Skeletal muscle tissue (tissue), 4 donors: ENCODE data around the gene CLCN4. TPM values are rescaled to one million over a fixed set of nuclear protein-coding genes. Genes with fewer than 3 reads are reported as not detected.

Source experiments
- H3K27ac ChIP-seq: one replicate; pipeline ENCODE4 v1.7.0; 2013; ENCODE audit warnings: mild to moderate bottlenecking, low read depth, low read length, inconsistent platforms
- H3K27me3 ChIP-seq, 3 donors: one replicate each; pipeline ENCODE4 v1.7.0; 2013; ENCODE audit warnings: low read length in 3 of 3; ENCODE audit not compliant: control insufficient read depth in 3 of 3, insufficient read depth in 3 of 3
- H3K36me3 ChIP-seq, 3 donors: one replicate each; pipeline ENCODE4 v1.7.0; 2013; ENCODE audit warnings: low read length in 3 of 3; ENCODE audit not compliant: control insufficient read depth in 3 of 3, insufficient read depth in 3 of 3
- H3K4me1 ChIP-seq, 3 donors: one replicate each; pipeline ENCODE4 v1.7.0; 2013; ENCODE audit warnings: low read length in 3 of 3, mild to moderate bottlenecking in 3 of 3; ENCODE audit not compliant: control insufficient read depth in 3 of 3, insufficient read depth in 3 of 3
- H3K4me3 ChIP-seq, 3 donors: one replicate each; pipeline ENCODE4 v1.7.0; 2013; ENCODE audit warnings: low read length in 3 of 3
- H3K9ac ChIP-seq, 3 donors: one replicate each; pipeline ENCODE4 v1.7.0; 2013; ENCODE audit warnings: low read length in 3 of 3, mild to moderate bottlenecking in 3 of 3, moderate library complexity in 2 of 3, low read depth in 1 of 3
- H3K9me3 ChIP-seq, 3 donors: one replicate each; pipeline ENCODE4 v1.7.0; 2013; ENCODE audit warnings: low read length in 3 of 3; ENCODE audit not compliant: control insufficient read depth in 3 of 3
- total RNA-seq: library from RNA; depleted of rRNA; stranded (reverse); fragments of >200 nt; gene quantifications from one replicate; pipeline ENCODE4 v1.2.3, GENCODE V29; 2014
- donor health status: Osteomylitis.

The CLCN4 gene
- total RNA-seq, 1 donor from 2014 or later, result 15.7 TPM

DNA sequence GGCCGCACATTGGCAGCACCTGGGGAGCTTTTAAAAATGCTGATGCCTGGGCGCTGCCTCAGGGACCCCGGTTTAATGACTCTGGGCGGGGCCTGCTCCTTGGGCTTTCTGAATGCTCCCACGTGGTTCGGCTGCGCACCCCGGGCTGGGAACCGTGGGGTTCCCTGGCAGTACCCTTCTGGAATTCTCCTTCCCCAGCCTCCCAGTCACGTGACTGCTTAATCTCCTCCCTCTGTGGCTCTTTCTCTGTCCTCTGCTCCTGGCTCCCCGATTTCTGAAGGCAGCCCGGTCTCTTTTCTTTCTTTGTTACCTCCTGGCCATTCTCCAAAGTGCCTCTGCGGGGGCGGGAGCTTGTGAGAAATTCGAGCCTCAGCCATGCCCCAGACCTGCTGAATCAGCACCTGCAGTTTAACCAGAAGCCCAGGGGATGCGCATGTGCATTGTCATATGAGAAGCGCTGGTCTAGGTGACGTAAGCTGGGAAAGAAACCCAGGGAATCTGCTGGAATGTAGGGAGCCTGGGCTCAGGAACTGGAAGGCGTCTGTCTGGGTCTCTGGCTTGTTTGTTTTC lies 16.6 kb downstream of the CLCN4 start:
- peaks cover 0 to 8% (median 0%) of the 10 kb centered on the region in 3 donors for H3K27me3 ChIP-seq
- H3K4me3 ChIP-seq, result peak overlapping the region; percentile 35 to 54 (median 51)
- H3K9ac ChIP-seq, result peak overlapping the region in 2 of 3 donors; percentile 45
- H3K4me1 ChIP-seq, result peaks cover 29 to 55% (median 52%) of the 10 kb centered on the region in 3 donors
- peak overlapping the region; percentile 78 for H3K27ac ChIP-seq
- no peaks in the 10 kb centered on the region for H3K36me3 ChIP-seq
- H3K9me3 ChIP-seq, result no peaks in the 10 kb centered on the region

GRCh38 chrX:10174051-10174450 lies 17.3 kb downstream of the CLCN4 start:
- peaks cover 0 to 8% (median 0%) of the 10 kb centered on the region in 3 donors for H3K27me3 ChIP-seq
- H3K4me1 ChIP-seq, result peaks cover 29 to 57% (median 54%) of the 10 kb centered on the region in 3 donors
- no peak overlapping the region for H3K9ac ChIP-seq
- H3K9me3 ChIP-seq, result no peaks in the 10 kb centered on the region
- peak overlapping the region; percentile 78 for H3K27ac ChIP-seq
- H3K36me3 ChIP-seq, result no peaks in the 10 kb centered on the region
- H3K4me3 ChIP-seq, result peak overlapping the region; percentile 35 to 54 (median 51)

GRCh38 chrX:10174810-10175209 lies 18.0 kb downstream of the CLCN4 start:
- H3K9ac ChIP-seq, result peak overlapping the region in 1 of 3 donors; percentile 20
- peaks cover 0 to 8% (median 0%) of the 10 kb centered on the region in 3 donors for H3K27me3 ChIP-seq
- no peak overlapping the region for H3K4me3 ChIP-seq
- H3K4me1 ChIP-seq, result peaks cover 29 to 58% (median 52%) of the 10 kb centered on the region in 3 donors
- no peaks in the 10 kb centered on the region for H3K36me3 ChIP-seq
- no peaks in the 10 kb centered on the region for H3K9me3 ChIP-seq
- H3K27ac ChIP-seq, result peak overlapping the region; percentile 78

DNA sequence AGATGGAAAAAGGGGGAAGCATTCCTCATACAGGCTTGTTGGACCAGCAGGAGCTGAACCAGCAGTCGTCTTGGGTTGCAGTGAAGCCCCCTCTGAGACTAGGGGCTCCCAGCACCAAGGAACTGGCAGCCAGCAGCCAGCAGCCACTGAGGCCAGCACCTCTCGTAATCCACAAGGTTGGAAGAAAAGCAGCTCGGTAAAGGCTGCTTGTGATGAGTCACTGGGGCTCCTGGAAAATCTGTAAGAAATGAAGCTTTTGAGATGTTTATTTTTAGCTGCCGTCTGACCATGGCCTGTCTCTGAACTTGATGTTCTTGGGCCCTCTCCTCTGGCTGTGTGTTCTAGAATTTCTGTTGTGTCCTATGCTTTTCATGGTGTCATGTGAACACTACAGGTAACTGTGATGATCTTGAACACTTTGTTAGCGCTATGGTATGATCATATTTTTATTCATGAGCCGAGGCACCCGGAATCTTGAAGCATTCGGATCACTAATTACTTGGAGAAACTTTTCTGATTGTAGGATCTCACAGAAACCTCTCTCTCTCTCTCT lies 18.6 kb downstream of the CLCN4 start:
- Histone ChIP-seq H3K4me3 (no peak overlapping the region), H3K36me3 (no peaks in the 10 kb centered on the region), H3K9ac (peak overlapping the region in 1 of 3 donors; percentile 20), H3K4me1 (peaks cover 29 to 58% (median 52%) of the 10 kb centered on the region in 3 donors), H3K27me3 (peaks cover 0 to 8% (median 0%) of the 10 kb centered on the region in 3 donors), H3K27ac (peak overlapping the region; percentile 78), H3K9me3 (no peaks in the 10 kb centered on the region)

DNA sequence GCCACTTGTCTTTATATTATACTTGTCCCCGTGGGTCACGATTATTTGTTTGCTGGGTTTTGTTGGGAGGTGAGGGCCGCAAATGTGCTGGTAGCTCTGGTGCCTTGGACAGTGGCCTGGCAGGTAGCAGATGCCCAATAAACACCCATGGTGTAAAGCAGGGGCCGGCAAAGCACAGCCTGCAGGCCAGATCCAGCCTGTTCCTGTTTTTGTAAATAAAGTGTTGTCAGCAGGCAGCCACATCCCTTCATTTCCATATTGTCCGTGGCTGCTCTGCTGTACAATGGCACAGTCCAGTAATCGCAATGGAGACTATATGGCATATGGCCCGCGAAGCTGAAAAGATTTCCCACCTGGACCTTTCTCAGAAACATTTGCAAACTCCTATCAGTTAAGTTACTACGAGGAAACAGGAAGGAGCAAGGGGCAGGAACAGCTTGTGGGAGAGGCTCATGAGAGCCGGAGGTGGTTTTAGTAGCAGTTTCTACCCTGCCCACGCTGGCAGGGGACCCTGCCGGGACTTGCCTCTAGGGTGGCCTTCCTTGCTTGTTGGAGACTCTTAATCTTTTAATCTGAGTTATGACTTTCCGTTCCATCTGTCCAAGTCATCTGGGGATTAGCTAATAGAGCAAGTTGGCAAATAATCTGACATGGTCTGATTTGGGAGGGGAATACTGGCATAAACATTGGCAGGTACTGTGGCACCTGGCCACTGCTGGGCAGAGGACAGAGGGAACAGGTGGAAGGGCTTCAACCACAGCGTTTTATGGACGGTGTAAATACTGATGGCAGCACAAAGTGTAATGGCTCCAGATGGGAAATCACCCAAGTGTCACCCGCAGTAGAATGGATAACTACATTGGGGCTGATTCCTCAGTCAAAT lies 19.6 kb downstream of the CLCN4 start:
- no peak overlapping the region for H3K9ac ChIP-seq
- H3K27me3 ChIP-seq, result peaks cover 0 to 8% (median 0%) of the 10 kb centered on the region in 3 donors
- H3K27ac ChIP-seq, result peak overlapping the region; percentile 78
- no peak overlapping the region for H3K4me3 ChIP-seq
- H3K36me3 ChIP-seq, result no peaks in the 10 kb centered on the region
- peaks cover 29 to 56% (median 52%) of the 10 kb centered on the region in 3 donors for H3K4me1 ChIP-seq
- no peaks in the 10 kb centered on the region for H3K9me3 ChIP-seq

GRCh38 chrX:10177004-10177396 lies 20.2 kb downstream of the CLCN4 start:
- Histone ChIP-seq H3K9ac (no peak overlapping the region), H3K27me3 (peaks cover 0 to 8% (median 0%) of the 10 kb centered on the region in 3 donors)

DNA sequence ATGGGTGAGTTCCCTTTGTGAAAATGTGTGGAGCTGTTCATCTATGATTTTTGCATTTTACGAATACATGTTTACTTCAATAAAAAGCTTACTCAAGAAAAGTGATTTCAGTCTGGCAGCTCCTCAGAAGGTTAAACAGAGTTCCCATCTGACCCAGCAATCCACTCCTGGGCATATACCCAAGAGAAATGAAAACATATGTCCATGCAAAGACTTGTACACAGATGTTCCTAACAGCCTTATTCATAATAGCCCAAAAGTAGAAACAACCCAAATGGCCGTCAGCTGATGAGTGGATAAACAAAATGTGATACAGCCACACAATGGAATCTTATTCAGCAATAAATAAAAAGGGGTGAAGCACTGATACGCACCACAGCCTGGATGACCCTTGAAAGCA lies 20.8 kb downstream of the CLCN4 start:
- peaks cover 0 to 8% (median 0%) of the 10 kb centered on the region in 3 donors for H3K27me3 ChIP-seq
- H3K4me1 ChIP-seq, result peaks cover 29 to 48% (median 46%) of the 10 kb centered on the region in 3 donors

More at GRCh38 chrX:10177004-10177396, 20.2 kb downstream of the CLCN4 start:
- peaks cover 29 to 53% (median 47%) of the 10 kb centered on the region in 3 donors for H3K4me1 ChIP-seq
- H3K4me3 ChIP-seq, result no peak overlapping the region
- H3K27ac ChIP-seq, result peak overlapping the region; percentile 78
- no peaks in the 10 kb centered on the region for H3K9me3 ChIP-seq
- H3K36me3 ChIP-seq, result no peaks in the 10 kb centered on the region

GRCh38 chrX:10178866-10179463 lies 22.2 kb downstream of the CLCN4 start:
- H3K9ac ChIP-seq, result no peak overlapping the region
- H3K27me3 ChIP-seq, result peaks cover 0 to 6% (median 0%) of the 10 kb centered on the region in 3 donors
- H3K4me1 ChIP-seq, result peaks cover 27 to 45% (median 38%) of the 10 kb centered on the region in 3 donors
- H3K36me3 ChIP-seq, result no peaks in the 10 kb centered on the region
- H3K9me3 ChIP-seq, result no peaks in the 10 kb centered on the region
- no peak overlapping the region for H3K4me3 ChIP-seq
- H3K27ac ChIP-seq, result no peak overlapping the region

More for the DNA sequence above, 20.8 kb downstream of the CLCN4 start:
- peak overlapping the region; percentile 37 for H3K27ac ChIP-seq
- H3K9ac ChIP-seq, result no peak overlapping the region
- no peak overlapping the region for H3K4me3 ChIP-seq
- H3K9me3 ChIP-seq, result no peaks in the 10 kb centered on the region
- H3K36me3 ChIP-seq, result no peaks in the 10 kb centered on the region

DNA sequence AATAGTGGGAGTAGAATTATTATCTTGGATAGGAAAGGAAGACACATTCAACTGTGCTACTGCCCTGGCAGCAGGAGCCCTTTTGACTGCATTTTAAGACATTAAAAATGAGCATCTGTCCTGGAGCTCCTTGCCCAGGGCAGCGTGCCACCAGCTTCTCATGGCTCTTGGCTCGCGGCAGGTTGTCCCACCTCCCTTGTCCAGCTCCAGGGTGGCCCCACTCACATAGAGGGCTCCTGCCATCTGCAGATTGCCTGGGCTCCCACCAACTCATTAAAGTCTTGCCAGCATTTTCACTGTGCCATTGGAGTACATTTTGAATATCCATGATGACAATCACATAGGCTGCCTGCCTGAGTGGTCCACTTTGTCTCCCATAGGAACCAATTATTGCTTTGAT lies 27.0 kb downstream of the CLCN4 start:
- no peak overlapping the region for H3K27ac ChIP-seq
- no peak overlapping the region for H3K4me3 ChIP-seq
- peaks cover 2 to 22% (median 5%) of the 10 kb centered on the region in 3 donors for H3K4me1 ChIP-seq
- no peak overlapping the region for H3K9ac ChIP-seq
- peaks cover 0 to 5% (median 2%) of the 10 kb centered on the region in 3 donors for H3K36me3 ChIP-seq
- H3K27me3 ChIP-seq, result no peaks in the 10 kb centered on the region
- no peaks in the 10 kb centered on the region for H3K9me3 ChIP-seq
